22Rv1 (cell line): ENCODE data around the gene WDR55.

Experiments
- ZFX ChIP-seq: fragments of 450-650 bp; IDR thresholded peaks from 2 replicates; pipeline ENCODE4 v1.6.1; 2017; ENCODE audit warnings: antibody characterized with exemption, borderline replicate concordance
- TF ChIP-seq, protein P1 (sequence below): fragments of 450-650 bp; IDR thresholded peaks from 2 replicates; pipeline ENCODE4 v1.5.1; 2017; ENCODE audit warnings: mild to moderate bottlenecking

DNA sequence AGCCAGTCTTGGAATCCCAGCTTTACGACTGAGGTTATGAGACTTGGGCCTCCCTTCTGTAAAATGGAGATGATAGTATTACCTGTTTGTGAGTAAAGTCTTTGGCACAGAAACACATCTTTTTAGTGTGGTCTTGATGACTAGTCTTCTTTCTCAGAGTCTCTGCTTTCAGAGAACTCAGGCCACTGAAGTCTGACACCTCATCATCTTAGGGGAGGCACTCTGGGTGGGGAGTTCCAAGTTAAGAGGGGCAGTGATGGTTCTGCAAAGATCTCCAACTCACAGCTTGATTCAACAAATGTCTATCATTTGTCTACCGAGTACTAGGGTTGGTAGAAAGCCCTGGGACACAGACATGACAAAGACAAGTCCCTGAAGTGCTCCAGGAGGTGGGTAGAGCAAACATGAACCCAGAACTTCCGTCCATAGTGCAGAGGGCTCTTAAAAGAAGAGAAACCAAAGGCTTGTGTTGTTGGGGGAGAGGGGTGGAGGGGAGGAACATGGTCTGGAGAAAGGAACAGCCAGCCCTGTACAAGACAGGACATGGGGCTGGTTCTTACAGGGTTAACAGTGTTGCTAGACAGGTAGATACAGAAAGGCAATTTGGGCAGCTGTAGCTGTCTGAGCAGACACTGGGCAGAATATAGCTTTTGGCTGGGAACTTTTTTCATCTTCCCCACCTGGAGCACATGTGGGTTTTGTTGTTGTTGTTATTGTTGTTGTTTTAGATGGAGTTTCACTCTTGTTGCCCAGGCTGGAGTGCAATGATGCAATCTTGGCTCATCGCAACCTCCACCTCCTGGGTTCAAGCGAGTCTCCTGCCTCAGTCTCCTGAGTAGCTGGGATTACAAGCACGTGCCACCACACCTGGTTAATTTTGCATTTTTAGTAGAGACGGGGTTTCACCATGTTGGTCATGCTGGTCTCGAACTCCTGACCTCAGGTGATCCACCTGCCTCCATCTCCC lies 29.1 kb upstream of the WDR55 start:
- TF ChIP-seq, protein P1, sequence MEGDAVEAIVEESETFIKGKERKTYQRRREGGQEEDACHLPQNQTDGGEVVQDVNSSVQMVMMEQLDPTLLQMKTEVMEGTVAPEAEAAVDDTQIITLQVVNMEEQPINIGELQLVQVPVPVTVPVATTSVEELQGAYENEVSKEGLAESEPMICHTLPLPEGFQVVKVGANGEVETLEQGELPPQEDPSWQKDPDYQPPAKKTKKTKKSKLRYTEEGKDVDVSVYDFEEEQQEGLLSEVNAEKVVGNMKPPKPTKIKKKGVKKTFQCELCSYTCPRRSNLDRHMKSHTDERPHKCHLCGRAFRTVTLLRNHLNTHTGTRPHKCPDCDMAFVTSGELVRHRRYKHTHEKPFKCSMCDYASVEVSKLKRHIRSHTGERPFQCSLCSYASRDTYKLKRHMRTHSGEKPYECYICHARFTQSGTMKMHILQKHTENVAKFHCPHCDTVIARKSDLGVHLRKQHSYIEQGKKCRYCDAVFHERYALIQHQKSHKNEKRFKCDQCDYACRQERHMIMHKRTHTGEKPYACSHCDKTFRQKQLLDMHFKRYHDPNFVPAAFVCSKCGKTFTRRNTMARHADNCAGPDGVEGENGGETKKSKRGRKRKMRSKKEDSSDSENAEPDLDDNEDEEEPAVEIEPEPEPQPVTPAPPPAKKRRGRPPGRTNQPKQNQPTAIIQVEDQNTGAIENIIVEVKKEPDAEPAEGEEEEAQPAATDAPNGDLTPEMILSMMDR: peak; percentile 31; the same call in 1 of the 2 replicates
- no peak for TF ChIP-seq ZFX
